NB4 (cell line): ENCODE data around the gene LTBP1.

Source experiments
- DNase-seq: peaks from one replicate; pipeline ENCODE4 v3.0.0; 2010; ENCODE audit warnings: low read depth
- H3K4me3 ChIP-seq: one replicate; pipeline ENCODE4 v1.5.1; 2011; ENCODE audit warnings: mild to moderate bottlenecking, low read depth, low read length, moderate library complexity
- CTCF ChIP-seq: IDR thresholded peaks from one replicate; pipeline ENCODE4 v1.5.1; 2012; ENCODE audit warnings: low read depth, low read length
- MAX ChIP-seq: IDR thresholded peaks from 2 replicates; pipeline ENCODE4 v1.6.1; 2011; ENCODE audit warnings: low read depth, low read length
- MYC ChIP-seq: IDR thresholded peaks from 2 replicates; pipeline ENCODE4 v1.6.1; 2011; ENCODE audit warnings: low read depth, low read length
- POLR2A ChIP-seq: IDR thresholded peaks from 2 replicates; pipeline ENCODE4 v1.6.1; 2011; ENCODE audit warnings: mild to moderate bottlenecking; ENCODE audit not compliant: insufficient read length; ENCODE audit errors: extremely low read depth

LTBP1 gene

GRCh38 chr2:33015421-33016142, 68.8 kb downstream of the LTBP1 start:
- TF ChIP-seq POLR2A: no peak
- no peak for TF ChIP-seq CTCF
- TF ChIP-seq MYC: no peak
- TF ChIP-seq MAX: no peak
- H3K4me3 ChIP-seq: no peak overlapping the region
- no peak for DNase-seq

DNA sequence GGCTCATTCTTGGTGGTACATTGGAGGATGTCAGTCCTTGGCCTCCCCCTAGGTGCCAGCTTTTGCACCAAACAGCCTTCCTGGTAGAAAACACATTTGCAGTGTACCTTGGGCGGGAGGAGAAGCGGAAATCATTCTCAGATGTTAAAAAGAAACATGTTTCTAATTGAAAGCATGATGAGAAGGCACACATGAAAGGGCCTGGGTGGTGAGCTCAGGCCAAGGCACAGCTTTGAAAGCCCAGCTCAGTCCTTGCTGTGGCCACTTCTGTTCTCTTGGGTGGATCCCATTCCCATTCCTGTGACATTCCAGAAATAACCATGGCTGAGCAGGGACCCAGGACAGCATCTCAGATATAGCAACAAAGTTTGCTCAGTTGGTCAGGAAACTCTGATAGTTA, 71.5 kb downstream of the LTBP1 start:
- DNase-seq: no peak
- no peak overlapping the region for H3K4me3 ChIP-seq
- TF ChIP-seq MAX: no peak
- no peak for TF ChIP-seq MYC
- no peak for TF ChIP-seq POLR2A
- no peak for TF ChIP-seq CTCF

- no peak overlapping the region for H3K4me3 ChIP-seq
- TF ChIP-seq CTCF (no peak), POLR2A (no peak), MAX (no peak), MYC (no peak)
- no peak for DNase-seq
Observed at GRCh38 chr2:33019796-33020195, 73.0 kb downstream of the LTBP1 start.

GRCh38 chr2:33020883-33021282, 74.1 kb downstream of the LTBP1 start:
- no peak for TF ChIP-seq MYC
- TF ChIP-seq MAX: no peak
- TF ChIP-seq POLR2A: no peak
- TF ChIP-seq CTCF: no peak
- no peak overlapping the region for H3K4me3 ChIP-seq
- no peak for DNase-seq

- no peak overlapping the region for H3K4me3 ChIP-seq
- TF ChIP-seq CTCF: no peak
- no peak for DNase-seq
Observed at GRCh38 chr2:33021542-33022227, 74.9 kb downstream of the LTBP1 start.

DNA sequence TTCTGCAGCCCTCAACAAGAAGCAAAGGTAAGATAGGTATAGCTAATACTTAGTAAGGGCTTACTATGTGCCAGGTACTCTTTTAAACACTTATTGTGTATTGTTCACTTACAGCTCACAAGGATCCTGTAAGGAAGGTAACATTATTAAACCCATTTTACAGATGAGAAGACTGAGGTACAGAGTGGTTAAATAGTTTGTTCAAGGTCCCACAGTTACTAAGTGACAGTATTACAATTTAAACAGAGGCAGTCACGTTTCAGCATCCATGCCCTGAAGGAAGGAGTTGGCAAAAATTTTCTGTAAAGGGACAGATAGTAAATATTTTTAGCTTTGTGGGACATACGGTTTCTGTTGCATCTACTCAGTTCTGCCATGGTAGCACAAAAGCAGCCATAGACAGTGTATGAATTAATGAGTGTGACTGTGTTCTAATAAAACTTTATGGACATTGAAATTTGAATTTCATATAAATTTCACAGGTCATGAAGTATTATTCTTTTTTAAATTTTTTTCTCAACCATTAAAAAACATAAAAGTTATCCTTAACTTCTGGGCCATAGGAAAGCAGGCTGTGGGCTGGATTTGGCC, 75.7 kb downstream of the LTBP1 start:
- TF ChIP-seq CTCF: no peak
- TF ChIP-seq MYC: no peak
- no peak for TF ChIP-seq POLR2A
- no peak for TF ChIP-seq MAX
- no peak for DNase-seq
- no peak overlapping the region for H3K4me3 ChIP-seq
